WI38 (cell line): ENCODE results near the gene CHD9.

ENCODE experiments used
- H3K4me3 ChIP-seq: 2 replicates; pipeline ENCODE4 v1.5.1; 2011; ENCODE audit warnings: low read depth, mild to moderate bottlenecking, control low read depth, low read length
- TF ChIP-seq, protein P1 (sequence below): IDR thresholded peaks from 2 replicates; pipeline ENCODE4 v1.5.1; 2012; ENCODE audit warnings: low read depth, mild to moderate bottlenecking, control low read depth, low read length

Gene CHD9

DNA sequence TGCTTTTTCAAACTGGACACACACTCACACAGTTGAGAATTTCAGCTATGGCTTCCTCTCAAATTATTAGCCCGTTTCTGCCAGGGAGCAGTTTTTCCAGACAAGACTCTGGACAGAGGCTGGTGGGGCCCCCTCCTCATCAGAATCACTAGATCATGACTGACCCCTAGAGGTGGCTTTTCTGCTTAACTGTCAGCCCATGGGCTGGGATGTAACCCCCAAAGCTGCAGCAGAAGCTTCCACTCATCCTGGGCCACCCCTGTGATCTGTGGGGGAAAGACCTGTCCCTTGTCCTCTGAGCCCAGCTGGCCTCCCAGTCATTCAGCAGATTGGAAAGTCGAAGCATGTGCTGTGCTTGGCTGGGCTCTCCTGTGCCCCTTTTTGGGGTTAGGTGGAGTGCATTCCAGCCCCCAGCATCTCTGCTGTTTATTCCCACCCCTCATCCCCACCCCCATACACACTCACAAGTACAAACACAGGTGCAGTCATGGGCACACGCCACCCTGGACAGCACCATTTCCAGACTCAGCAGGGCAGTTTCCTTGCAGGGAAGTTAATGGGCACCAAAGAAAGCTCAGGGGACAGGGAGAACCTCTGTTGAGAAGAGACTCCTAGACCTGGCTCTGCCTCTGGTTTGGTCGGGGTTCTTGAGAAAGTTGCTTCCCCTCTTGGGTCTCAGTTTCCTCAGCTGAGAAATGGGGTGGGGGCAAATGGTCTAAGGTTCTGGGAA, 301.9 kb downstream of the CHD9 start:
- no peak overlapping the region for H3K4me3 ChIP-seq
- TF ChIP-seq, protein P1, sequence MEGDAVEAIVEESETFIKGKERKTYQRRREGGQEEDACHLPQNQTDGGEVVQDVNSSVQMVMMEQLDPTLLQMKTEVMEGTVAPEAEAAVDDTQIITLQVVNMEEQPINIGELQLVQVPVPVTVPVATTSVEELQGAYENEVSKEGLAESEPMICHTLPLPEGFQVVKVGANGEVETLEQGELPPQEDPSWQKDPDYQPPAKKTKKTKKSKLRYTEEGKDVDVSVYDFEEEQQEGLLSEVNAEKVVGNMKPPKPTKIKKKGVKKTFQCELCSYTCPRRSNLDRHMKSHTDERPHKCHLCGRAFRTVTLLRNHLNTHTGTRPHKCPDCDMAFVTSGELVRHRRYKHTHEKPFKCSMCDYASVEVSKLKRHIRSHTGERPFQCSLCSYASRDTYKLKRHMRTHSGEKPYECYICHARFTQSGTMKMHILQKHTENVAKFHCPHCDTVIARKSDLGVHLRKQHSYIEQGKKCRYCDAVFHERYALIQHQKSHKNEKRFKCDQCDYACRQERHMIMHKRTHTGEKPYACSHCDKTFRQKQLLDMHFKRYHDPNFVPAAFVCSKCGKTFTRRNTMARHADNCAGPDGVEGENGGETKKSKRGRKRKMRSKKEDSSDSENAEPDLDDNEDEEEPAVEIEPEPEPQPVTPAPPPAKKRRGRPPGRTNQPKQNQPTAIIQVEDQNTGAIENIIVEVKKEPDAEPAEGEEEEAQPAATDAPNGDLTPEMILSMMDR, result no peak

DNA sequence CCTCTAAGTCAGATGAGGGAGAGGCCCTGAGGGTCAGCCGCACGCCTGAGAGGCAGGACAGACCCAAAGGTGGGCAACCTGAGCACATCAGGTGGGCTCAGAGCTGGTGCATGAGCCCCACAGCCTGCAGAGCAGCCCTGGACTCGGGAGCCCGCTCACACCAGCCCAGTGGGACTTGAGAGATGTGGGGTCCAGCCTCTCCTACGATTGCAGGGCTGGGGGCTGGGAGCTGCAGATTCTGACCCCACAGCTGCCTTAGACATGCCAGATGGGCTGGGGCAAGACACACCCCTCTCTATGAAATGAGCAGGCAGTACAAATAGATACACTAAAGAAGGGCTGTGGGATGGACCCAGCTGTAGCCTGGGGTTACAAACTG, 302.4 kb downstream of the CHD9 start:
- TF ChIP-seq, protein P1, result no peak
- no peak overlapping the region for H3K4me3 ChIP-seq

DNA sequence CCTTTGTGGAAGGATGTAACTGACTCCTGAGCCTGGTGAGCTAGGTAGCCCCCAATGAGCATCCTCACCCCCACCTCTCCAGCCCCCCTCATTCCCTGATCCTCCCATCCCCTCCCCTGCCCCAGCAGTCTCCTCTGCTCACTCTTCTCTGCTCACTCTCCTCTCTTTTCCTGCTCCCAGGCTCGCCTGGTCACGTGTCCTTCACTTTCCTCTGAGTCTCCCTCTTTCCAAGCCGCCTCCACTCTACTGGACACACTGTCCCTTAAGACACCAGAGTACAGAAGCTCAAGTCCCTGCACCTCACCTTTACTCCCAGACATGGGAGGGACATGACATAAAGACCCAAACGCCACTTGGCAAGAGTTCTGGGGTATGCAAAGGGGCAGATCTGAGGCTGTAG, 303.2 kb downstream of the CHD9 start:
- TF ChIP-seq, protein P1, result no peak
- no peak overlapping the region for H3K4me3 ChIP-seq

DNA sequence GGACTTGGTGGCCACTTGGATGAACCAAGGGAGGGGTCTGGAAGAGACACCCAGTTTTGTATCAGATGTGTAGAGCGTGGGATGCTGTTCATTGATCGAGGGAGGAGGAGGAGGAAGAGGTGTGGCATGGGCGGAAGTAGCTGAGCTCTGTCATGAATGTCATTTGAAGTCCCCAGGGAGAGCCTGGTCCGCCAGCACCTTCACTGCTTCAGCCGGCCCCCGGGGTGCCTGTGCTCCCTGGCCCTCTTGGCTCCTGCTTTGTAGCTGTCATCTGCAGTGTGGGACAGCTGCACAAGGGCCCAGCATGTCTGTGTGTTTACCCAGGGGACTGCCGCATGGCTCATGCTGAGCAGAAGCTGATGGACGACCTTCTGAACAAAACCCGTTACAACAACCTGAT, 304.1 kb downstream of the CHD9 start:
- TF ChIP-seq, protein P1, result no peak
- no peak overlapping the region for H3K4me3 ChIP-seq

DNA sequence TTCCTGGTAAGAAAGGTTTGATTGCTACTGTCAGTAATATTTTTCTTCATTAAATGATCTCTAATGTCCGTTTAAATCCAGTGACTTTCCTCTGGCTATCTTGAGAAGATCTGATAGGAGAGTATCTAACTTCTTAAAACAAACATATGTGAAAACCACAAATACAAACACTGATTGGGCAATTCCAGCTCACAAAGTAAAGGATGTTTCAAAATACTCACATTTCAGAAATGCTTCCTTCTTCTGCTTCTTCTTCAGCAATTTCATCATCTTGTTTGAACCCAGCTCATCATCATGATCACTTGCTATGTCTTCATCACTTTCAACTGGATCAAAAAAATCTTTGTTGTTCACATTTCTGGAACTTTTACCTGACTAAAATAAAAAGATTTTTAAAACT, 315.1 kb downstream of the CHD9 start:
- no peak overlapping the region for H3K4me3 ChIP-seq
- TF ChIP-seq, protein P1, result no peak

DNA sequence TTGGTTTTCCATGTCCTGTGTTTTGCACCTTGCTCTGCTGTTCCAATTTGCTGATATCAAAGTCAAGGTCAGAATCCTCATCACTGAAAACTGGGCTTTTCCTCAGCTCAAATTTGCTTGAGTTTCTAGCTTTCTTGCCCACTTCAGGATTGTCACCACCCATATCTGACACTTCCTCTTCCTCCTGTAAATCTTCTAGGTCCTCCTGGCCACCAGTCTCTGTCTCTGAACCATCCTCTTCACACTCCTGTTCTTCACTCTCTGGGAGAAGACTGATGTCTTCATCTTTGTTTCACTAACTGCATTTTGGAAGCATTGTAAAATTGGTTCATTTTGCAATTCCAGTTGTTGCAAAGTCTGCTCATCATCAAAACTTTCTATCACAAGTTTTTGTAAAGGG, 316.0 kb downstream of the CHD9 start:
- H3K4me3 ChIP-seq, result no peak overlapping the region
- TF ChIP-seq, protein P1, result no peak

DNA sequence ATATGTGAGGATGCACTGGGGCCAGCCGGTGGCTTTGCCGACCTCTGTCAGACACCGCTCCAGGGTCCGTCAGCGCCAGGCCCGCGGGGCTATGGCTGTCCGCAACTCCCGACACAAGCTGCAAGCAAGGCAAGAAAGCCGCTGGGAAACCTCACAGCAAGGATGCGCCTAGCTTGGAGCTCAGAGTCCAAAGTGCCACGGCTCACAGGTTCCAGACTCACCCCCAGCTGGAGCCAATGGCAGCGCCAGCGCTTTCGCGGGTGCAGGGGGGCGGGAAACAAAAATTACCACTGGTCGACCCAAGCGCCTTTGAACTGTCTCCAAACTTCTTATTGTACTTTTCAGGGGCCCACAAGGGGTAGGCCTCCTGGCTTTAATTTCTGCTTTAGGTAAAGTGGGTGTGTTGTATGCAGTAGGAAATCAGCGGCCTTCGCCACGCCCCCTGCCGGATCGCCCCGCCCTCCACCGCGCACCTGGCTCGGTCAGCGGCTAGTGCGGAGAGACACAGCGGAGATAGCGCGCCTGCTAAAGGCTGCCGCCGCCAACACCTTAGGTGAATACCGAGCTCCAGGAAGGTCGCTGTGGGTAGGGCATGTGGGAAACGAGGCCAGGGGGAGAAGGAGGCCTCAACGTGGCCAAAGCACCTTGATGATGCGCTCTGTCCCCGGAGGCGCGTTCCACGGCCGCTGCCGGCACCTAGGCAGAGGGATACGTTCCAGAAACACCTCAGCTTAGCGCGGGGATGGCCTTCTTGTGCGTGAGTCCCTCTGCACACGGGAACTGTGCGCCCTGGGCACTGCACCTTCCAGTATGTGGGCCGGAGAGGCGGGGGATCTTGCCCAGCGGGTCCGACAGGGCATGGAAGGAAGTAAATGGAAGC, 318.4 kb downstream of the CHD9 start:
- H3K4me3 ChIP-seq, result no peak overlapping the region
- TF ChIP-seq, protein P1, result no peak
